Omental fat pad (tissue), 4 donors: ENCODE data around the gene PSMF1. TPM values are rescaled to one million over a fixed set of nuclear protein-coding genes. Genes with fewer than 3 reads are reported as not detected.

Experiments used
- ATAC-seq: fragments of 150-250 bp; one replicate; pipeline ENCODE4 v1.9.1; 2016; ENCODE audit warnings: mild to moderate bottlenecking, moderate library complexity; ENCODE audit not compliant: low FRiP score
- DNase-seq: peaks from one replicate; pipeline ENCODE4 v3.0.0-alpha.2; 2019; ENCODE audit warnings: low spot score
- CTCF ChIP-seq, 3 donors: fragments of 450-650 bp; IDR thresholded peaks; one replicate each; pipeline ENCODE4 v1.5.1; 2016 to 2017; ENCODE audit warnings: antibody characterized with exemption in 3 of 3, mild to moderate bottlenecking in 3 of 3, moderate library complexity in 2 of 3
- total RNA-seq, 4 donors: library from RNA; depleted of rRNA; stranded (reverse); fragments of >200 nt; gene quantifications; one replicate each; pipeline ENCODE4 v1.1.0, GENCODE V29; 2016

The PSMF1 gene
- total RNA-seq, 4 donors from 2014 or later = 60.9 to 140 (median 74.6) TPM

GRCh38 chr20:1130058-1130694 lies 11.8 kb downstream of the PSMF1 start:
- ATAC-seq (no peak), DNase-seq (no peak)
- TF ChIP-seq CTCF (IDR thresholded peaks at IDR 0.05) = no peak

GRCh38 chr20:1130847-1131246 lies 12.4 kb downstream of the PSMF1 start:
- no peak for ATAC-seq
- no peak for TF ChIP-seq CTCF (IDR thresholded peaks at IDR 0.05)
- no peak for DNase-seq

GRCh38 chr20:1131354-1131753 lies 13.0 kb downstream of the PSMF1 start:
- no peak for DNase-seq
- no peak for ATAC-seq
- TF ChIP-seq CTCF (IDR thresholded peaks at IDR 0.05) = no peak

GRCh38 chr20:1134355-1134754 lies 16.0 kb downstream of the PSMF1 start:
- ATAC-seq (no peak), DNase-seq (no peak)
- no peak for TF ChIP-seq CTCF (IDR thresholded peaks at IDR 0.05)

- no peak for TF ChIP-seq CTCF (IDR thresholded peaks at IDR 0.05)
- DNase-seq (no peak), ATAC-seq (no peak)
These were observed 16.4 kb downstream of the PSMF1 start for GRCh38 chr20:1134836-1135235.

GRCh38 chr20:1137236-1137635 lies 18.8 kb downstream of the PSMF1 start:
- ATAC-seq (no peak), DNase-seq (no peak)
- TF ChIP-seq CTCF (IDR thresholded peaks at IDR 0.05) = no peak

- TF ChIP-seq CTCF (IDR thresholded peaks at IDR 0.05) = no peak
- ATAC-seq = no peak
- DNase-seq = no peak
These were observed 26.2 kb downstream of the PSMF1 start for GRCh38 chr20:1144401-1145172.
